AG09309 (cell line): ENCODE results near the gene UBC.
A peak's percentile ranks its signal among the peaks of the same experiment; 100 is the strongest.

Source experiments
- DNase-seq: peaks from one replicate; pipeline ENCODE4 v3.0.0-alpha.2; 2010; ENCODE audit warnings: low read depth
- H3K4me3 ChIP-seq: 2 replicates; pipeline ENCODE4 v1.5.1; 2011; ENCODE audit warnings: mild to moderate bottlenecking, low read depth, low read length, moderate library complexity; ENCODE audit not compliant: control insufficient read depth
- CTCF ChIP-seq: IDR thresholded peaks from 2 replicates; pipeline ENCODE4 v1.5.1; 2011; ENCODE audit warnings: mild to moderate bottlenecking, low read depth, low read length, inconsistent platforms; ENCODE audit not compliant: insufficient read depth, control insufficient read depth; ENCODE audit errors: missing control alignments

Gene UBC

GRCh38 chr12:124947013-124947412 is 32.6 kb upstream of the UBC start:
- no peak for DNase-seq
- no peak overlapping the region for H3K4me3 ChIP-seq
- TF ChIP-seq CTCF, result no peak

- no peak overlapping the region for H3K4me3 ChIP-seq
- DNase-seq, result no peak
- no peak for TF ChIP-seq CTCF
Observed at GRCh38 chr12:124946447-124946793, 32.0 kb upstream of the UBC start.

- no peak for DNase-seq
- no peak for TF ChIP-seq CTCF
- no peak overlapping the region for H3K4me3 ChIP-seq
Observed at GRCh38 chr12:124941170-124941527, 26.7 kb upstream of the UBC start.

- TF ChIP-seq CTCF, result peak; percentile 87
- peak; percentile 52 for DNase-seq
- peak overlapping the region; percentile 2 for H3K4me3 ChIP-seq
Observed at GRCh38 chr12:124940393-124941169, 26.1 kb upstream of the UBC start.

- no peak for DNase-seq
- TF ChIP-seq CTCF, result no peak
- H3K4me3 ChIP-seq, result no peak overlapping the region
Observed at GRCh38 chr12:124940143-124940392, 25.6 kb upstream of the UBC start.

GRCh38 chr12:124939421-124940142 is 25.1 kb upstream of the UBC start:
- DNase-seq, result peak; percentile 93
- H3K4me3 ChIP-seq, result peak overlapping the region; percentile 36
- no peak for TF ChIP-seq CTCF
